Epidermal melanocyte (primary cell): Measurements from ENCODE around the gene SLC6A6.

Experiments used
- DNase-seq: peaks from one replicate; pipeline ENCODE4 v3.0.0; 2011; ENCODE audit warnings: low spot score; ENCODE audit not compliant: insufficient read length

SLC6A6 gene

GRCh38 chr3:14416453-14416852, 14.0 kb downstream of the SLC6A6 start:
- no peak for DNase-seq

- no peak for DNase-seq
Measured at GRCh38 chr3:14418296-14419250, 16.2 kb downstream of the SLC6A6 start.

GRCh38 chr3:14422016-14422963, 19.9 kb downstream of the SLC6A6 start:
- DNase-seq, result no peak

- DNase-seq, result no peak
Measured at GRCh38 chr3:14423197-14423743, 20.9 kb downstream of the SLC6A6 start.

GRCh38 chr3:14423963-14424362, 21.6 kb downstream of the SLC6A6 start:
- DNase-seq, result no peak

GRCh38 chr3:14424711-14425580, 22.5 kb downstream of the SLC6A6 start:
- DNase-seq, result no peak

GRCh38 chr3:14425581-14426304, 23.3 kb downstream of the SLC6A6 start:
- DNase-seq, result no peak

- no peak for DNase-seq
Measured at GRCh38 chr3:14426305-14426620, 23.9 kb downstream of the SLC6A6 start.

- DNase-seq, result no peak
Measured at GRCh38 chr3:14428087-14429033, 26.0 kb downstream of the SLC6A6 start.

GRCh38 chr3:14429237-14429636, 26.8 kb downstream of the SLC6A6 start:
- DNase-seq, result no peak

GRCh38 chr3:14429640-14430039, 27.2 kb downstream of the SLC6A6 start:
- DNase-seq, result no peak

GRCh38 chr3:14430053-14430452, 27.6 kb downstream of the SLC6A6 start:
- DNase-seq, result no peak

GRCh38 chr3:14430706-14431451, 28.5 kb downstream of the SLC6A6 start:
- DNase-seq, result no peak

GRCh38 chr3:14431452-14431916, 29.1 kb downstream of the SLC6A6 start:
- DNase-seq, result no peak

- DNase-seq, result peak; percentile 72
Measured at GRCh38 chr3:14431917-14432834, 29.8 kb downstream of the SLC6A6 start.

GRCh38 chr3:14433106-14433505, 30.7 kb downstream of the SLC6A6 start:
- no peak for DNase-seq

- no peak for DNase-seq
Measured at GRCh38 chr3:14434126-14434497, 31.7 kb downstream of the SLC6A6 start.
